Testis (tissue), 2 donors: ENCODE data around the gene GRM7.

Experiments
- CTCF ChIP-seq, 3 experiments: fragments of 450-650 bp in 2 of 3; fragments of 200-600 bp in 1 of 3; sonication (generic) in 1 of 3; IDR thresholded peaks; one replicate each; pipeline ENCODE4 v1.5.1; 2016 to 2019; ENCODE audit warnings: antibody characterized with exemption in 3 of 3, mild to moderate bottlenecking in 2 of 3, moderate library complexity in 1 of 3
- POLR2A ChIP-seq: fragments of 450-650 bp; IDR thresholded peaks from one replicate; pipeline ENCODE4 v1.6.1; 2017; ENCODE audit warnings: antibody characterized with exemption, mild to moderate bottlenecking, moderate library complexity

DNA sequence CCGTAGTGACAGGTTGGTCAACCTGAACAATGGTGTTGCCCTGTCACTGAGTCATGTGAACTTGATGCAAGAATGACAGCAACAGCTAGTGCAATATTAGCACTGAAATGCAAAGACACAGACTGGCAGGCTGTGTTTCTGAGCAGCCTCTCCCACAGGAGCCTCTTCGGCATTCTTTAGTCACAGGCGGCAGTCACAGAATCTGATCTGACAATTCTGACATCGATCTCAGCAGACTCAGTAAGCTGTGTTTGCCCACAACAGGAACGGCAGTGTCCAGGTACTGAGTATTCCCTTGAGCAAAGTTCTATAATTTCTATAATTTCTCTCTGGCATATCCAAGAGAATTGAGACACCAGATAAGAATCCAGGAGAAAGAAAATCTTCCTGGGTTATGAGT lies 776.8 kb downstream of the GRM7 start:
- TF ChIP-seq CTCF (IDR thresholded peaks at IDR 0.05) (no peak), POLR2A (no peak)
